SU-DHL-6 (cell line): Measurements from ENCODE around the gene PPP1R9B.

Experiments
- H2AFZ ChIP-seq: fragments of 200-600 bp; sonication (generic); 2 replicates; pipeline ENCODE4 v1.6.1; 2014; ENCODE audit warnings: low read depth, mild to moderate bottlenecking, moderate library complexity, mixed read lengths, antibody characterized with exemption, low read length; ENCODE audit not compliant: severe bottlenecking
- H3F3A ChIP-seq: fragments of 200-600 bp; shearing (Covaris generic); 2 replicates; pipeline ENCODE4 v1.6.0; 2016; ENCODE audit warnings: antibody characterized with exemption, mild to moderate bottlenecking; ENCODE audit not compliant: insufficient read depth
- H3K27ac ChIP-seq: fragments of 200-600 bp; sonication (generic); 2 replicates; pipeline ENCODE4 v1.5.1; 2016; ENCODE audit warnings: low read depth, mild to moderate bottlenecking, low read length, moderate library complexity, mixed read lengths
- H3K27me3 ChIP-seq: fragments of 200-600 bp; sonication (generic), shearing (Covaris generic); 2 replicates; pipeline ENCODE4 v1.6.0; 2014; ENCODE audit warnings: mild to moderate bottlenecking, low read length
- H3K36me3 ChIP-seq: fragments of 200-600 bp; sonication (generic); 2 replicates; pipeline ENCODE4 v1.6.1; 2014; ENCODE audit warnings: mild to moderate bottlenecking, low read length, mixed read lengths
- H3K4me2 ChIP-seq: fragments of 300-600, 200-600 bp; shearing (Covaris generic), sonication (generic); 2 replicates; pipeline ENCODE4 v1.6.0; 2014; ENCODE audit warnings: low read length, low read depth, mild to moderate bottlenecking; ENCODE audit not compliant: poor library complexity, severe bottlenecking
- H3K4me3 ChIP-seq: fragments of 200-600 bp; sonication (generic); 2 replicates; pipeline ENCODE4 v1.5.1; 2014; ENCODE audit warnings: antibody characterized with exemption, low read length, mild to moderate bottlenecking, mixed read lengths; ENCODE audit not compliant: insufficient read depth, poor library complexity, severe bottlenecking
- H3K79me2 ChIP-seq: fragments of 200-600 bp; sonication (generic); 2 replicates; pipeline ENCODE4 v1.6.1; 2014; ENCODE audit warnings: mild to moderate bottlenecking, low read length, moderate library complexity; ENCODE audit not compliant: insufficient read depth
- H3K9ac ChIP-seq: fragments of 200-600 bp; sonication (generic); 2 replicates; pipeline ENCODE4 v1.7.0; 2014; ENCODE audit warnings: mild to moderate bottlenecking, low read length
- H3K9me2 ChIP-seq: fragments of 200-600 bp; sonication (generic); replicated peaks from 2 replicates; pipeline ENCODE4 v1.6.1; 2014; ENCODE audit warnings: low read length; ENCODE audit not compliant: insufficient read depth
- H3K9me3 ChIP-seq: fragments of 200-600 bp; sonication (generic); 2 replicates; pipeline ENCODE4 v1.6.1; 2014; ENCODE audit warnings: low read length, mixed read lengths; ENCODE audit not compliant: insufficient read depth
- H4K20me1 ChIP-seq: fragments of 200-600 bp; sonication (generic); 2 replicates; pipeline ENCODE4 v1.6.1; 2014; ENCODE audit warnings: low read depth, mild to moderate bottlenecking, antibody characterized with exemption, low read length, moderate library complexity, mixed read lengths
- CTCF ChIP-seq: fragments of 200-600 bp; sonication (generic); IDR thresholded peaks from one replicate; pipeline ENCODE4 v1.5.1; 2017; ENCODE audit warnings: antibody characterized with exemption, mild to moderate bottlenecking, low read length, moderate library complexity; ENCODE audit not compliant: insufficient read depth, poor library complexity, severe bottlenecking
- EZH2phosphoT487 ChIP-seq: fragments of 200-600 bp; sonication (generic), shearing (Covaris generic); conservative IDR thresholded peaks from 2 replicates; pipeline ENCODE4 v1.6.1; 2018; ENCODE audit warnings: mild to moderate bottlenecking, antibody characterized with exemption, low read length, moderate library complexity, mixed read lengths

PPP1R9B gene

GRCh38 chr17:50139185-50139783 is 11.2 kb downstream of the PPP1R9B start:
- Histone ChIP-seq H2AFZ (no peak overlapping the region), H3K36me3 (peaks cover 15% of the 10 kb centered on the region), H4K20me1 (no peaks in the 10 kb centered on the region), H3K27me3 (no peaks in the 10 kb centered on the region), H3K9me2 (no peaks in the 10 kb centered on the region), H3K4me2 (no peak overlapping the region), H3K9me3 (no peaks in the 10 kb centered on the region), H3F3A (no peaks in the 10 kb centered on the region), H3K27ac (no peak overlapping the region), H3K79me2 (no peaks in the 10 kb centered on the region), H3K4me3 (no peak overlapping the region), H3K9ac (no peak overlapping the region)
- no peak for TF ChIP-seq EZH2phosphoT487
- no peak for TF ChIP-seq CTCF

GRCh38 chr17:50137042-50137441 is 13.4 kb downstream of the PPP1R9B start:
- Histone ChIP-seq H3K9me2 (no peaks in the 10 kb centered on the region), H3K9ac (no peak overlapping the region), H3F3A (0 out of 2 replicates have a peak, but pooled peaks cover 4% of the 10 kb centered on the region), H3K4me3 (no peak overlapping the region), H3K27me3 (no peaks in the 10 kb centered on the region), H3K27ac (no peak overlapping the region), H3K79me2 (no peaks in the 10 kb centered on the region), H4K20me1 (no peaks in the 10 kb centered on the region), H2AFZ (no peak overlapping the region), H3K4me2 (no peak overlapping the region), H3K36me3 (peaks cover 15% of the 10 kb centered on the region), H3K9me3 (no peaks in the 10 kb centered on the region)
- TF ChIP-seq CTCF (no peak), EZH2phosphoT487 (no peak)

GRCh38 chr17:50136096-50136687 is 14.3 kb downstream of the PPP1R9B start:
- Histone ChIP-seq H3K79me2 (no peaks in the 10 kb centered on the region), H3K9me3 (no peaks in the 10 kb centered on the region), H3K4me3 (no peak overlapping the region), H3K9ac (no peak overlapping the region), H3K27ac (no peak overlapping the region), H3K36me3 (peaks cover 15% of the 10 kb centered on the region), H3K9me2 (no peaks in the 10 kb centered on the region), H3K4me2 (no peak overlapping the region), H4K20me1 (no peaks in the 10 kb centered on the region), H3F3A (0 out of 2 replicates have a peak, but pooled peaks cover 4% of the 10 kb centered on the region), H3K27me3 (no peaks in the 10 kb centered on the region), H2AFZ (no peak overlapping the region)
- TF ChIP-seq CTCF (no peak), EZH2phosphoT487 (no peak)
